Medulla oblongata (tissue), 1 donor: ENCODE results near the gene EXOG.

Source experiments
- DNase-seq: peaks from one replicate; pipeline ENCODE4 v3.0.0-alpha.2; 2015; ENCODE audit errors: extremely low spot score

The EXOG gene, protein sequence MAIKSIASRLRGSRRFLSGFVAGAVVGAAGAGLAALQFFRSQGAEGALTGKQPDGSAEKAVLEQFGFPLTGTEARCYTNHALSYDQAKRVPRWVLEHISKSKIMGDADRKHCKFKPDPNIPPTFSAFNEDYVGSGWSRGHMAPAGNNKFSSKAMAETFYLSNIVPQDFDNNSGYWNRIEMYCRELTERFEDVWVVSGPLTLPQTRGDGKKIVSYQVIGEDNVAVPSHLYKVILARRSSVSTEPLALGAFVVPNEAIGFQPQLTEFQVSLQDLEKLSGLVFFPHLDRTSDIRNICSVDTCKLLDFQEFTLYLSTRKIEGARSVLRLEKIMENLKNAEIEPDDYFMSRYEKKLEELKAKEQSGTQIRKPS

DNA sequence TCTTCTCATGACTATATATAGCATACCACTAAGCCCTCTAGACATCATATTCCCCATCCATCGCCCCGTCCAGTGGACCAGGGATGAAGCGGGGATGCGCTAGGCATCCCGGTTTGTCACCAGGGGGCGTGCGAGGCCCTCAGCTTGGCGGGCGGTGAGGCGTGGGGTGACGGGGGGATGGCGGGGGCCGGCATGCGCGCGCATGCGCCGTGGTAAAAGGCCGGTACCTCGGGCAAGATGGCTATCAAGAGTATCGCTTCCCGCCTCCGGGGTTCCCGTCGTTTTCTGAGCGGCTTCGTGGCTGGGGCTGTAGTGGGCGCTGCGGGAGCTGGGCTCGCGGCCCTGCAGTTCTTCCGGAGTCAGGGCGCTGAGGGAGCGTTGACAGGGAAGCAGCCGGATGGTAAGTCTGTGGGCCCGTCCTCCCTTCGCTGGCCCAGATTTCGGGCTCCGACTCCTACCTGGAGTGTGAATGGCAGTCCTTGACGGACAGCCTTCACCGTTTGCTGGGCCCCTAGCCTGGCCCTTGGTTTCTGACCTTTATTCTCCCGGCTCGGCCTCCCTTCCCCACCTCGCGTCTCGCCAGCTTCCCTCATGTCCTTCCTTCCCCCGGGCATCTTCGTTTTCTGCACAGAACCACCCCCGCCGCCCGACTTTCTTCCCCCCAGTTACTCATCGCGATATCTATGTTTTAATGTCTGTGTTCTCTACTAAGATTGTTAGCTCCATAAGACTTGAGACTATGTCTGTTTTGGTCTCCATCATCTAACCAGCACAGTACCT is at the start of gene EXOG:
EXOG (plus strand) TSS at position 210 of the 780 bp plus-strand sequence; CDS start at position 238, 28 bp downstream.
- peak; percentile 95 for DNase-seq

DNA sequence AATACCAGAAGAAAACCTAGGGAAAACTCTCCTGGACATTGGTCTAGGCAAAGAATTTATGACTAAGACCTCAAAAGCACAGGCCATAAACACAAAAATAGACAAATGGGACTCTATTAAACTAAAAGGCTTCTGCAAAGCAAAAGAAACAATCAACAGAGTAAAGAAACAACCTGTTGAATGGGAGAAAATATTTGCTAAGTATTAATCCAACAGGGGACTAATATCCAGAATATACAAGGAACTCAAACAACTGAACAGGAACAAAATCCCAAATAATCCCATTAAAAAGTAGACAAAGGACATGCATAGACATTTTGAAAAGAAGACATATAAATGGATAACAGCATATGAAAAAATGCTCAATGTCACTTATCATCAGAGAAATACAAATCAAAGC is 49.3 kb upstream of the EXOG start:
- DNase-seq, result no peak

DNA sequence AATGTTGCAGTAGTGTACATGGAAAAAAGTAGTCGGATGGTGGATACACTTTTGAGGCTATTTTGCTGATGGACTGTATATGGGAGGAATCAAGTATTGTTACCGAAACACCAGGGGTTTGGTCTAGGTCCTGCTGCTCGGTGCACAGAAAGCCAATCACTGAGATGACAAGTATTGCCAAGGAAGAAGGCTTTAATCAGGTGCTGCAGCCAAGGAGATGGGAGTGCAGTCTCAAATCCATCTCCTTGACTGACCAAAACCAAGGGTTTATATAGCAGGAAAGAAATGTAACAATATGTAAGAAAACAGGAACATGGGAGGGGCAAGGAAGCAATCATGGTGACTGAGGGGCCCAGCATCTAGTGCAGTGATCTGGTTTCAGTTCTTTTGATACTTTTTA is 45.3 kb upstream of the EXOG start:
- DNase-seq, result no peak

DNA sequence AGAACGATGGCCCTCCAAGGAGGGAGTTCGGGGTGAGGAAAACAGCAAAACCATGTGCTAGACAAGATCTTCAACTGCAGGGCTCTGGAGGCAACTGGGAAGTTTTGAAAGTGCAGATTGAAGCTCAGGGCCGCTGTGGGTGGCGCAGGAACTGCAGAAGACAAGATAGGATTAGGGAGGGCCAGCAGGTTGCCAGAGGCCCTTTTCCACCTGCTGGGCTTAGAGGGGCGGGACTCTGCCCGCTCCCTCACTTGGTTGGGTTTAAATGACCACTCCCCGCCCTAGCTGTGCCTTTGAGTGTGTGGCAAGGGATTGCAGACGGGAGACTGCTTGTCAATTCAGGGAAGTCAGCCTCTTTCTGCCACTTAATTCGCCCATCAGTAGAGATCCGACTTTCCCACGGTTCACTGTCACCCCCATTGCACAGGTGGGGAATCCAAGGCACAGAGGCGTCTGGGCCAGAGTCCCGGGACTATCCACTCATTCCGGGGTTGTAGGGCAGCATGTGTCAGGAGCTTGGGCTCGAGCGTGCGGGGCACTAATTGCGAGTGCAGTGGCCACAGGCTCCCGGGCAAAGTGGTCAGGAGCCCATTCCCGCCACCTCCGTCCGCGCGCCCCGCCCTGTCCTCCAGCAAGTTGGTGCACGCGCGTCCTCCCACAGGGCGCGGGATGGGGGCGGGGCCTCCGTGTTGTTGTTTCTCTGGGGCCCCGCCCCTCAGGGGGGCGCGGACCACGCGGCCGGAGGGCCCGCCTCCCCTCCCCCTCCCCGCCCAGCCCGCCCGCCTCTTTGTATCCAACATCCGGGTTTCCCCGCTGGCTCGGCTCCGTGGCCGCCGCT is 42.8 kb upstream of the EXOG start, which contains the start of gene ACVR2B:
ACVR2B (plus strand) TSS at position 816 of the 838 bp plus-strand sequence. CDS start 433 bp downstream, outside the sequence.
- DNase-seq, result peak; percentile 93

DNA sequence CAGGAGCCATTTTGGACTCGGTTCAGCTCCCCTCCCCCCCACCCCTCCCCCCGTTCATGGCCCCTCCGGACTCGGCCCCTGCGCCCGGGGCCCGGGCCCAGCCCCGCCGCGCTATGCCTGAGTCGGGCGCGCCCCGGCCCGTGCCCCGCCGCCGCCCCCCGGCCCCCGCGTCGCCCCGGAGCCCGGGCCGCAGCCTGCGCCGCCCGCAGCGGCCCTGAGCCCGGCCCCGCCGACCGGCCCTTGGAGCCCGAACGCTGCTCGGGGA is 42.3 kb upstream of the EXOG start:
- DNase-seq, result no peak

DNA sequence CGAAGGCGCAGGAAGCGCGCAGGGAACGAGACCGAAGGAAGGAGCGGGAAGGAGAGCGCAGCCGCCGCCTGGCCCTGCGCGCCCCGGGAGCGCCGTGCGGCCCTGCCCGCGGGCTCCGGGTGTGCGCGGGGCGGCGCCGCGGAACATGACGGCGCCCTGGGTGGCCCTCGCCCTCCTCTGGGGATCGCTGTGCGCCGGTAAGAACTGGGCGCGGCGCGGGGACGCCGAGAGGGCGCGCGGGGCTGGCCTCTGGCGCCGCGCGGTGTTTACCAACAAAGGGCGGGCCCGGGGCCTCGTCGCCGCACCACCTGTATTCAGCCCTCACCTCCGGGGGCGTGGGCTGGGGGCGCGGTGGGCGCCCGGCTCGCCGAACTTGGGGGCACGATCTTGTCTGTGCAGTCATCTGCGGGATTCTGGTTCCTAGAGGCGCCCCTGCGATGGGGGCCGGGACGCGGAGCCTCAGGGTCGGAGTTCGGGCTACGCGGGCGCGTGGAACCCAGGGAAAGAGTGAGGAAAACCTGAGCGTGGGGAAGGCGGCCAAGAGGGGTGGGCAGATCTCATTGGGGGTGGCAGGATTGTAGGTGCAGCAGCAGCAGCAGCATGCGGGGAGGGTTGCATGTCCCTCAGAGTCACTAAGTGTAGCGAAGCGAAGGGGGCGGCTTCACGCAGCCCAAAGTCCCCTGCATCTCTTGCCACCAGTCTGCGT is 41.8 kb upstream of the EXOG start:
- DNase-seq, result peak; percentile 17

DNA sequence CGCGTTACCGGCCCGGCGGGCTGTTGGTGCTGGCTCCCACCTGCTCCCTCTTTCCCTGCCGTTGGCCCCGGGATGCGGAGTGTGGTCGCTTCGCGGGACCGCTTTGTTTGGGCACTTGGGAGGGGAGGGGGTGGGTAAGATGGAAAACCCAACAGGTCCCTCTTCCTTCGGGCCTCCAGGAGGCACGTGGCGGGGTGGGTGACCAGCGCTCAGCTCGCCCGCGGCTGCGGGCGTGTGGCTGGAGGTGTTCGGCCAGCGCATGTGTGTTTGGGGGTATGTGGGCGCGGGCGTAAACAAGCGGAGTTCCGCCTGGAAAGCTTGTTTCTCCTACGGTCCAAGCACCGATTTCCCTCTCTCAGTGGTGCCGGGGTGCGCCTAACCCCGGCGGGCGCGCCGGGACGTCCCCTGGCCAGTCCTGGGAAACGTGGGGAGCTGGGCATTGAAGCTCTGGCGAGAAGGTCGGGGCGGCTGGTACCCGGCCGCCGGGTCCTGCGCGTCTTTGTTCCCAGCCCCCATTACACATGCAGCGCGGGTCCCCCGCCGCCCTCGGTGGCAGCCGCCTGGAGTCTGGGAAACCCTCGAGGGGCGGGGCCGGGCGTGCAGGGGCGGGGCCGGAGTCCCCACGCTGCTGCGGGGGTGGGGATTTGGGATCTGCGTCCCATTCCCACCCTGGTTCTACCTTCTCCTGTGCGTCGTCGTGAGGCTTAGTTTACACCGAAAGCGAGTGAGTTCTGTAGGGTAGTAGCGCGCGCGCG is 41.1 kb upstream of the EXOG start:
- peak; percentile 13 for DNase-seq

DNA sequence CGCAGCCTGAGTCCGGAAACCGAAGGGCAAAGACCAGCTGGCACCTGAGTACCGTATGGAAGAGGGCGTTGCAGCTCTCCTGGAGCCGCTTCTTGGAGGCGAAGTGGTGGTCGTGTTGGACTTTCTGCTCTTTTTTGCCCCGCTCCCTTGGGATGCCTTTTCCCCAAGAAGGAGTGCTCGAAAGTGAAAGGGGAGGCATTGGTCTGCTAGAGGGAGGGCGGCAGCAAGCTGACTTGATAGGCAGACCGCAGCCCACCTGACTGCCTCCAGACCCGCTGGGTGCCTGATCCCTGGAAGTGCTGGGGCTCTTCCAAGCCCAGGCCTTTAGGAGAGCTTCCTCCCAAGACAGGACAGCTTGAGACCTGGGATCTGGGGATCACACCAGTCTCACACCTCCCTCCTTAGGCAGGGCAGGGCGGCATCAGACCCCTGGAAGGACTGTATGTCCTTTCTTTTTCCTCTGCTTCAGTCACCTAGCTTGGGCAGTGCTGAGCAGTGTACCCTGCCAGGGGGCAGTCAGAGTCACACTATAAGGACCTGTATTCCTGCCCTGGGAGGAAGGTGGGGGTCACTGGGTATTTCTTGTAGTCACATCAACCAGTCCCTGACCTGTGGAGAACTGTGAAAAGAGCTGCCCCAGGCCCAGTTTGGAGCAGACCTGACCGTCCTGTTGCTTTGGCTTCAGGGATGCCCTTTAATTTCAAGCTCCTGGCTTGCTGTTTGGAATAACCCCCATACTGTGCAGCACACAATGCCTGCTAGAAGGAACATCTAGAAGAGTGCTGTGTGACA is 40.3 kb upstream of the EXOG start:
- DNase-seq, result peak; percentile 44

DNA sequence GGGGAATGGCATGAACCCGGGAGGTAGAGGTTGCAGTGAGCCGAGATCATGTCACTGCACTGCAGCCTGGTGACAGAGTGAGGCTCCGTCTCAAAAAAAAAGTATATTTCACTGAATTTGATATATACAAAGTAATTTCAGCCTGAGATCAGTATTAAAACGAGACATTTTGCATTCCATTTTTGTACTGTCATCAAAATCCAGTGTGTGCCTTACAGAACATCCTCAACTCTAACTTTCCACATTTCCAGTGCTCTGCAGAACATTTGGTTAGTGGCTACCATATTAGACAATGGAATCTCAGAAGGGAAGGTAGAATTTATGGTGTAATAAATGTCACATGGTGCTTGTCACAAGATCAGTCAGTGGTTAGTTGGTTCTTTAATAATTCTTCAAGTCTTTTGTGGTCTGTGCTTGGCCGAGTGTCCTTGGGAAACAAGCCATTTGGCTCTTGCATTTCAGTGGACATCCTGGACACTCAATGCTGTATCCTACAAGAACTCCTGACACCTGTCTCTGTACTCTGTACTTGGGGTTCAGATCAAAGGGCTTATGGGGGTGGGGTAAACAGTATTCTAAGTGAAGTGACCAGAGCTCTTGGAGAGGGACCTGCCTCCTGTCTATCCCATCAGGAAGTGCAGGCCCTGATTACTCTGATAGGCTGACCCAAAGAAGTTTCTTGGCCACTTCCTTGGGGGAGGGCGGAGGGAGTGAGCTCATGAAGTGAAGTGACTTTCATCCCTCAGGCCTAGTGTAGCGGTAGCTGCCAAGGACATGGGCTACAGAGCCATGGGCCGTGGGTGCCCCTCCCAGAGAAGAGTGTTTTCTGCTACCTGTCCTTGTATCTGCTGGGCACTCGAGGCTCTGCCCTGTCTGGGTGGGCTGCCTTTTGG is 38.8 kb upstream of the EXOG start:
- no peak for DNase-seq

DNA sequence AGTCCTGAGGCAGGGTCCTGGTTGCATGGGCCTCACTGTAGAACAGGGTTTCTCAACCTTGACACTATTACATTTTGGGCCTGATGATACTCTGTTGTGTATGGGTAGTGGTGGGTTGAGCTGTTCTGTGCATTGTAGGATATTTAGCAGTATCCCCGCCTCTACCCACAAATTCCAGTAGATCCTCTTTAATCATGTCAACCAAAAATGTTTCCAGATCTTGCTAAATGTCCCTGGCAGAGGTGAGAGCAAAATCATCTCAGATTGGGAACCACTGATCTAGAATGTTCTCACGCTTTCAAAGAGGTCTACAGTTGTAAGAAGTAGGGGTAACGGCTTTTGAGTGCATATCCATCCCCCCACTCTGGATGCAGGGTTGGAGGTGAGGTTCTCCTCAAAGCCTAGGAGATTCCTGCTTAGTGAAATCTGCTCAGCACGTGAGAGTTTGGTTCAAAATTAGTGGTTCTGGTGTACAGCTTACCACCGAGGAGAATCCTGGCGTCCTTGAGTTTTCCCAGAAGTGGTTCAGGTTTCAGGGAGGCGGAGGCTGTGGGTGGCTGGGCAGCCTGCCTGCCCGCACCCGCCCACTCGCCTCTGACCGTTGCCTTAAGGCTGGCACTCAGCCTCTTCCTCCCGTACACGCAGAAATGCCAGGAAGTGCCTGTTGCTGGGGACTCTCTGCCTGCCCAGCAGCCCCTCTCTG is 37.2 kb upstream of the EXOG start:
- no peak for DNase-seq

DNA sequence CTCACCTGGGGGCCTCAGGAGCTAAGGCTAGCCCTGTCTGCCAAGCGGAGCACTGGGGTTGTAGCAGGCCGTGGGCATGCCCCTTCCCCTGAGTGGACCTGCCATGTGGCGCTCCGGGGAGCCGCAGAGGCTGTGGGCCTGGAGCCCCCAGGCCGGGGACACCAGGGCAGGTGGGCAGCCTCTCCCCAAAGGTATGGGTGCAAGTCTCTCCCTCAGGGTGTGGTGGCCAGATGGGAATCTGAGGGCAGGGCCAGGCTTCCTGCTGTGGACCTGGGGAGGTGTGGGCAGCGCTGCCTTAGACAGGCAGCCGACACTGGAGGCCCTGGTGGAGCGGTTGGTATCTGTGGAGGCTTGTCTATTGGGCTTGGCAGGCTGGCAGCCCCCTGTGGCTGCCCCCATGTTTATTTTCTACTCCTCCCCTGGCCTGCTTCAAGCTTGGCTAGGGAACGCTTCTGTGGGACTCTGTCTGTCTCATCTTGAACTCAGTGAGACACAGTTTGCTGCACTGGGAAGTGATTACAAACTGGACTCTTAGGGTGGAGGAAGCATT is 36.6 kb upstream of the EXOG start:
- DNase-seq, result no peak

DNA sequence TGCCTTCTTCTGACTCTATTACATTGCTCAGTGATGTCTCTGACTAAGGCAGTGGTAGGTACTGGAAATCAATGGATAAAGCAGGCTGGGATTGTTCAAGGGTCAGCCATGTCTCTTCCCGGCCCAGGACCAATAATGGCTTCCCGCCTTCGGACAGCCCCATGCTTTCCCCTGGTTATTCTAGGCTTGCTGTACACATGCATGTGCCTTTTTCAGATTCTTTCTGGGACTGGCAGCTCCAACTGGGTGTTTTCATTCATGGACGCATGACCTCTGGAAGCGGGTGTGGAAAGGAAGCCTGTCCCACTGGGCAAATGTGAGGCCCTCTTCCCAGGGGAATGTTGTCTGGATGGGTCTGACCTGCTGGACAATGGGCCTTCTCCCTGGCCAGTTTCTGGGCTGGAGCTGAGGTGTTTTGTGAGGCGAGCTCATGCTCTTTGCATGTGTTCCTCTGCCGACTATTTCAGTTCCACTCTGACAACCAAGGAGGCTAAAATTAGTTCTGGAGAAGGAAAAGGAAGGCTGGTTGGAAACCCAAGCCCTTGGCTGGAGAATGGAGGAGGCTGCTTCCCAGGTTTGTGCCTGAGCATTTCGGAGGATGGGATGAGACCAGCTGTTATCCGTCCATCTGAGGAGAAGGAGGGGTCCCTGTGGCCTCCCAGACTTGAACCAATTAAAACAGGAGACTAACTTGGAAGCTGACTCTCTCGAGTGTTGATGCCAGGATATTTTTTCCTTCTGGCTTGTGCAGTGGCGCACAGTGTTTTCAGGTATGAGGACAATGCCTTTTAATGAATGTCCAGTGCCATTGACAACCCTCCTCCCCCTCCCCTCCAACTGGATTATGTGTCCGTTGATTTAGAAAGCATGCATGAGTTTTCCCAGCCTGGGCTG is 35.5 kb upstream of the EXOG start:
- DNase-seq, result no peak

DNA sequence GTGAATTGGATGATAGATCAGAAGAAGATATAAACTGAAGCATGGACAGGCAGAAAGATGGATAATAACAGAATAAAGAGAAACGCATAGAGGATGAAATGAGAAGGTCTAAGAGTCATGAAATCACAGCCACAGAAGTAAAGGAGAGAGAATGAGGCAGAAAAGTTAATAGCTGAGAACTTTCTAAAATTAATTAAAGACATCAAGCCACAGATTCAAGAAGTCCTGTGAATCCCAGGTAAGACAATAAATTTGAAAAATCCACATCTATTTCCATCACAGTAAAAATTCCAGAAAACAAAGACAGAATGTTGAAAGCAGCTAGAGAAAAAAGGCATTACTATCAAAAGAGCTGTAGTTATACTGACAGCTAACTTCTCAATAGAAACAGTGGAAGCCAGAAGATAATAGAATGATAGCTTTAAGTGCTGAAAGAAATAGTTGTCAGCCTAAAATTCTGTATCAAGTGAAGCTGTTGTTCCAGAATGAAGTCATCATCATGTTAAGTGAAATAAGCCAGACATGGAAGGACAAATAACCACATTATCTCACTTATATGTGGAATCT is 30.5 kb upstream of the EXOG start:
- DNase-seq, result no peak

DNA sequence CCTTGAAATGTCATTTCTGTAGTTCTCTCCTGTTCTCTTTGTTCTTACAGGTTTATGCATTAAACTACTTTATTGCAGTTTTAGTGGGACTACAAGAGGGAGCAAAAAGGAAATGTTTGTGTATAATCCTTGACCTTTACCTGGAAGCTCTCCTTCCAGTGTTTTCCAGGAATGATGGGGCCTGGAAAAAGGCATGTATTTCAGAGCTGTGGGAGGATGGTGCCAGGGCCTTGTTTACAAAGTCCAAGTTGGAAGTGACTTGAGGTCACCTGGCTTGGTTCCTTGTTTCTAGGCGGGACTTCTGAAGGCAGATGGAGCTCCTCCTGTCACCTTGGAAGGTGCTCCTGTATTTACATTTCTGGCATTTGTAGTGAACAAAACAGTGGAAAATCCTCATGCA is 27.4 kb upstream of the EXOG start:
- DNase-seq, result no peak

DNA sequence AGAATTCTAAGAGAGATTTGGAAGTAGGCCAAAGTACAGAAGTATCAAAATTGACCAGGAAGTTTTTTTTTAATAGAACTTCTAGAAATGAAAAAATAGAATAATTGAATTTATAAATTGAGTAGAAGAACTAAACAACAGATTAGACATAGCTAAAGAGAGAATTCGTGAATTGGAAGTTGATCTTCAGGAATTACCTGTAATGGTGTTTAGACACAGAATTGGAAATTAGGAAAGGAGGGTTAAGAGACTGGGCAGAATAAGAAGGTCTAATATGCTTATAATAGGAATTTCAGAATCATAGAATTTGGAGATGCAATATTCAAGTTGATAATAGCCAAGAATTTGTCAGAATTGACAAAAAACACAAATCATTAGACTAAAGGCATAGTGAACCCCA is 26.3 kb upstream of the EXOG start:
- DNase-seq, result no peak

DNA sequence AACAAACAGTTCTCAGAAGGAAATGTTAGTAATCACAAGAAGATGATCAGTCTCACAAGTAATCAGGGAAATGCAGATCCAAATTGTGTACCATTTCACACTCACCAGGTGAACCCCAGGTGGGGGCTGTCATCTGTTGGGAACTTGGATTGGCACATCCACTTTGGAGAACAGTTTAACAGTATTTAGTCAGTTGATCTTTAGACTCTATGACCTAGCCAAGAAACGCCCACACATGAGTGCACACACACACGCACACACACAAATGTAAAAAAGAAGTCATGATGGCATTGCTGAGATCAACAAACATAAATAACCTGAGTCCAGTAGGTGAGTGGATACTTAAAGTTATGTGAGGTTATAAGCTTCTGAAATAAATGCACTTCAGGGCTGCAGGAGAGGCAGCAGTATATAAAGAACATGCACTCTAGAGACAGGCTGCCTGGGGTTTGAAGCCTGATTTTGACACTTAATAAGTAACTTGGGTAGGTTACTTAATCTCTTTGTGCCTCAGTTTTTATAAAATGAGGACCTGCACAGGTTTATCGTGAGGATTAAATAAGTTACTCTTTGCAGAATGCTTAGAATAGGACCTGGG is 24.8 kb upstream of the EXOG start:
- no peak for DNase-seq
